ENCODE data around the gene DHRS2. TPM values are rescaled to one million over a fixed set of nuclear protein-coding genes. Genes with fewer than 3 reads are reported as not detected.

DHRS2 gene
- polyA plus RNA-seq, 1 of the 3 experiments (the other 2 are of a cell fraction), result 1.2 TPM

DNA sequence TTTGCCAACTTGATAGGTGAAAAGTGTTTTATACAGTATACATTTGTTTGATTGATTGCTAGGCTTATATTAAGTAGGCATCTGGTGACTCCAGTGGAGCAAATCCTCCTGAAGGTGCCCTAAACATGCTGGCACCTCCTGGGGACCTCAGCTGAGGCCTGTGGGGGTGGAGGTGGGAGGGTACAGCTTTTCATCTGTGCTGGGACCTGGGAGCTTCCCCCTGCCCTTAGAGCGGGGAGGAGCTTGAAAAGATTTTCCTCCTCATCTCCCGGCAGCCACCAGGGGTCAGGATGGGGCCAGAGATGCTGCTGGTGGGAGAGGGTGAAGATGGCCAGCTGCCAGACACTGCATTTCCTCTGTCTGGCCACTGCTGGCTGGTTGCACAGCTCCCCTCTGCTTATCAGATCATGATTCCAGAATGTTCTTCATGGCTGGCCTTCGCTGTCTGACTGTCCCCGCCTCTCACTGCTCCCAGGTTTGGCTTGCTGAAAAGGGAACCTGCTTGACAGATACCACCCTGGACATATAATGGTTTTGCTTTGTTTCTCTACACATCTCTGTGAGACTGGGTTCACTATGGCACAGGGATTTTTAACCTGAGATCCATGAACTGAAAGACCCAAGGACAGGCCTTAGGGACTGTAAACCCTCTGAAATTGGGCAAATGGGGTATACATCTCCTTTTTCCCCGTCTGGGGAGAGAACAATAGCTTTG, 47.1 kb upstream of the DHRS2 start (continued):
- TF ChIP-seq, protein P1, sequence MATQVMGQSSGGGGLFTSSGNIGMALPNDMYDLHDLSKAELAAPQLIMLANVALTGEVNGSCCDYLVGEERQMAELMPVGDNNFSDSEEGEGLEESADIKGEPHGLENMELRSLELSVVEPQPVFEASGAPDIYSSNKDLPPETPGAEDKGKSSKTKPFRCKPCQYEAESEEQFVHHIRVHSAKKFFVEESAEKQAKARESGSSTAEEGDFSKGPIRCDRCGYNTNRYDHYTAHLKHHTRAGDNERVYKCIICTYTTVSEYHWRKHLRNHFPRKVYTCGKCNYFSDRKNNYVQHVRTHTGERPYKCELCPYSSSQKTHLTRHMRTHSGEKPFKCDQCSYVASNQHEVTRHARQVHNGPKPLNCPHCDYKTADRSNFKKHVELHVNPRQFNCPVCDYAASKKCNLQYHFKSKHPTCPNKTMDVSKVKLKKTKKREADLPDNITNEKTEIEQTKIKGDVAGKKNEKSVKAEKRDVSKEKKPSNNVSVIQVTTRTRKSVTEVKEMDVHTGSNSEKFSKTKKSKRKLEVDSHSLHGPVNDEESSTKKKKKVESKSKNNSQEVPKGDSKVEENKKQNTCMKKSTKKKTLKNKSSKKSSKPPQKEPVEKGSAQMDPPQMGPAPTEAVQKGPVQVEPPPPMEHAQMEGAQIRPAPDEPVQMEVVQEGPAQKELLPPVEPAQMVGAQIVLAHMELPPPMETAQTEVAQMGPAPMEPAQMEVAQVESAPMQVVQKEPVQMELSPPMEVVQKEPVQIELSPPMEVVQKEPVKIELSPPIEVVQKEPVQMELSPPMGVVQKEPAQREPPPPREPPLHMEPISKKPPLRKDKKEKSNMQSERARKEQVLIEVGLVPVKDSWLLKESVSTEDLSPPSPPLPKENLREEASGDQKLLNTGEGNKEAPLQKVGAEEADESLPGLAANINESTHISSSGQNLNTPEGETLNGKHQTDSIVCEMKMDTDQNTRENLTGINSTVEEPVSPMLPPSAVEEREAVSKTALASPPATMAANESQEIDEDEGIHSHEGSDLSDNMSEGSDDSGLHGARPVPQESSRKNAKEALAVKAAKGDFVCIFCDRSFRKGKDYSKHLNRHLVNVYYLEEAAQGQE (IDR thresholded peaks at IDR 0.05; ENCODE audit: low read depth, low read length), result no peak
- TF ChIP-seq YY1 (IDR thresholded peaks at IDR 0.05; ENCODE audit: low read depth) (no peak), MXI1 (IDR thresholded peaks at IDR 0.05; ENCODE audit: low read depth, low read length) (peak; percentile 66), TCF12 (IDR thresholded peaks at IDR 0.05) (peak; percentile 23; the same call in 1 of the 2 replicates), TEAD4 (IDR thresholded peaks at IDR 0.05; ENCODE audit: borderline replicate concordance, insufficient read depth) (no peak), JUND (IDR thresholded peaks at IDR 0.05) (no peak), EZH2phosphoT487 (IDR thresholded peaks at IDR 0.05; ENCODE audit: borderline replicate concordance, low read depth) (no peak), RXRA (IDR thresholded peaks at IDR 0.05; ENCODE audit: borderline replicate concordance, low read depth) (no peak), ELF1 (IDR thresholded peaks at IDR 0.05) (no peak), RCOR1 (IDR thresholded peaks at IDR 0.05; ENCODE audit: low read length) (no peak), FOXM1 (IDR thresholded peaks at IDR 0.05; ENCODE audit: low read depth) (no peak), SMC3 (IDR thresholded peaks at IDR 0.05; ENCODE audit: low read depth, low read length) (peak; percentile 89), NFIC (IDR thresholded peaks at IDR 0.05; ENCODE audit: borderline replicate concordance) (peak; percentile 90), GATA2 (CRISPR knock-in tag; IDR thresholded peaks at IDR 0.05) (peak; percentile 95), RAD21 (IDR thresholded peaks at IDR 0.05; ENCODE audit: low read length) (peak; percentile 98), FOXJ3 (CRISPR knock-in tag; IDR thresholded peaks at IDR 0.05) (no peak; the same call in 1 of the 2 replicates), RFX5 (IDR thresholded peaks at IDR 0.05; ENCODE audit: low read length) (no peak), NRF1 (IDR thresholded peaks at IDR 0.05; ENCODE audit: low read depth, low read length) (no peak), MEF2A (IDR thresholded peaks at IDR 0.05; ENCODE audit: borderline replicate concordance, low read depth) (no peak)
- TF ChIP-seq, protein P2, sequence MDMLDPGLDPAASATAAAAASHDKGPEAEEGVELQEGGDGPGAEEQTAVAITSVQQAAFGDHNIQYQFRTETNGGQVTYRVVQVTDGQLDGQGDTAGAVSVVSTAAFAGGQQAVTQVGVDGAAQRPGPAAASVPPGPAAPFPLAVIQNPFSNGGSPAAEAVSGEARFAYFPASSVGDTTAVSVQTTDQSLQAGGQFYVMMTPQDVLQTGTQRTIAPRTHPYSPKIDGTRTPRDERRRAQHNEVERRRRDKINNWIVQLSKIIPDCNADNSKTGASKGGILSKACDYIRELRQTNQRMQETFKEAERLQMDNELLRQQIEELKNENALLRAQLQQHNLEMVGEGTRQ (IDR thresholded peaks at IDR 0.05; ENCODE audit: borderline replicate concordance, low read depth, low read length), result no peak
- TF ChIP-seq, protein P3, sequence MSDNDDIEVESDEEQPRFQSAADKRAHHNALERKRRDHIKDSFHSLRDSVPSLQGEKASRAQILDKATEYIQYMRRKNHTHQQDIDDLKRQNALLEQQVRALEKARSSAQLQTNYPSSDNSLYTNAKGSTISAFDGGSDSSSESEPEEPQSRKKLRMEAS (IDR thresholded peaks at IDR 0.05; ENCODE audit: low read depth), result peak; percentile 68
- TF ChIP-seq, protein P4, sequence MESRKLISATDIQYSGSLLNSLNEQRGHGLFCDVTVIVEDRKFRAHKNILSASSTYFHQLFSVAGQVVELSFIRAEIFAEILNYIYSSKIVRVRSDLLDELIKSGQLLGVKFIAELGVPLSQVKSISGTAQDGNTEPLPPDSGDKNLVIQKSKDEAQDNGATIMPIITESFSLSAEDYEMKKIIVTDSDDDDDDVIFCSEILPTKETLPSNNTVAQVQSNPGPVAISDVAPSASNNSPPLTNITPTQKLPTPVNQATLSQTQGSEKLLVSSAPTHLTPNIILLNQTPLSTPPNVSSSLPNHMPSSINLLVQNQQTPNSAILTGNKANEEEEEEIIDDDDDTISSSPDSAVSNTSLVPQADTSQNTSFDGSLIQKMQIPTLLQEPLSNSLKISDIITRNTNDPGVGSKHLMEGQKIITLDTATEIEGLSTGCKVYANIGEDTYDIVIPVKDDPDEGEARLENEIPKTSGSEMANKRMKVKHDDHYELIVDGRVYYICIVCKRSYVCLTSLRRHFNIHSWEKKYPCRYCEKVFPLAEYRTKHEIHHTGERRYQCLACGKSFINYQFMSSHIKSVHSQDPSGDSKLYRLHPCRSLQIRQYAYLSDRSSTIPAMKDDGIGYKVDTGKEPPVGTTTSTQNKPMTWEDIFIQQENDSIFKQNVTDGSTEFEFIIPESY (IDR thresholded peaks at IDR 0.05; ENCODE audit: borderline replicate concordance, low read depth), result no peak
- TF ChIP-seq, protein P5, sequence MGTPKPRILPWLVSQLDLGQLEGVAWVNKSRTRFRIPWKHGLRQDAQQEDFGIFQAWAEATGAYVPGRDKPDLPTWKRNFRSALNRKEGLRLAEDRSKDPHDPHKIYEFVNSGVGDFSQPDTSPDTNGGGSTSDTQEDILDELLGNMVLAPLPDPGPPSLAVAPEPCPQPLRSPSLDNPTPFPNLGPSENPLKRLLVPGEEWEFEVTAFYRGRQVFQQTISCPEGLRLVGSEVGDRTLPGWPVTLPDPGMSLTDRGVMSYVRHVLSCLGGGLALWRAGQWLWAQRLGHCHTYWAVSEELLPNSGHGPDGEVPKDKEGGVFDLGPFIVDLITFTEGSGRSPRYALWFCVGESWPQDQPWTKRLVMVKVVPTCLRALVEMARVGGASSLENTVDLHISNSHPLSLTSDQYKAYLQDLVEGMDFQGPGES (IDR thresholded peaks at IDR 0.05; ENCODE audit: low read depth, low read length), result no peak
- TF ChIP-seq, protein P6, sequence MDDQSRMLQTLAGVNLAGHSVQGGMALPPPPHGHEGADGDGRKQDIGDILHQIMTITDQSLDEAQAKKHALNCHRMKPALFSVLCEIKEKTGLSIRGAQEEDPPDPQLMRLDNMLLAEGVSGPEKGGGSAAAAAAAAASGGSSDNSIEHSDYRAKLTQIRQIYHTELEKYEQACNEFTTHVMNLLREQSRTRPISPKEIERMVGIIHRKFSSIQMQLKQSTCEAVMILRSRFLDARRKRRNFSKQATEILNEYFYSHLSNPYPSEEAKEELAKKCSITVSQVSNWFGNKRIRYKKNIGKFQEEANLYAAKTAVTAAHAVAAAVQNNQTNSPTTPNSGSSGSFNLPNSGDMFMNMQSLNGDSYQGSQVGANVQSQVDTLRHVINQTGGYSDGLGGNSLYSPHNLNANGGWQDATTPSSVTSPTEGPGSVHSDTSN (IDR thresholded peaks at IDR 0.05), result no peak

Data from SK-N-SH (cell line).